Activated CD4-positive, alpha-beta T cell treated with anti-CD3 and anti-CD28 coated beads for 36 hours (primary cell): ENCODE data around the gene PSMG2. TPM values are rescaled to one million over a fixed set of nuclear protein-coding genes. Genes with fewer than 3 reads are reported as not detected.

Experiments
- ATAC-seq: fragments of 200-7000 bp; cut with Tn5 transposase; one replicate; pipeline ENCODE4 v1.10.0; 2021; ENCODE audit warnings: mild to moderate bottlenecking, moderate library complexity
- CTCF ChIA-PET: fragments of 350-600 bp; sonication (Branson Sonifier 250); formaldehyde crosslinking; loops from one replicate; lab custom pipeline; 2021; ENCODE audit warnings: antibody characterized with exemption; lab: Charles Lee
- POLR2A ChIA-PET: fragments of 350-600 bp; sonication (Branson Sonifier 250); formaldehyde crosslinking; loops from one replicate; lab custom pipeline; 2021; ENCODE audit warnings: antibody characterized with exemption, inconsistent platforms; lab: Charles Lee
- DNase-seq: peaks from one replicate; pipeline ENCODE4 v3.0.0-alpha.2; 2020
- H3K27ac Mint-ChIP-seq: one replicate; pipeline ENCODE4 v1.8.0; 2021; ENCODE audit warnings: mixed read lengths
- H3K27me3 Mint-ChIP-seq: one replicate; pipeline ENCODE4 v1.8.0; 2021; ENCODE audit warnings: mixed read lengths
- H3K36me3 Mint-ChIP-seq: one replicate; pipeline ENCODE4 v1.8.0; 2021; ENCODE audit warnings: low read depth, mixed read lengths
- H3K4me1 Mint-ChIP-seq: one replicate; pipeline ENCODE4 v1.8.0; 2021; ENCODE audit warnings: mixed read lengths
- H3K4me3 Mint-ChIP-seq: one replicate; pipeline ENCODE4 v1.8.0; 2021; ENCODE audit warnings: mild to moderate bottlenecking, moderate library complexity, mixed read lengths
- H3K9me3 Mint-ChIP-seq: one replicate; pipeline ENCODE4 v1.8.0; 2021; ENCODE audit warnings: low read depth, mixed read lengths
- intact Hi-C, 2 experiments: fragments of 100-400 bp; cut with DNase I in 1 of 2; cut with micrococcal nuclease in 1 of 2; formaldehyde crosslinking; loops; one replicate each; pipeline versions ENCODE4 v1.14.2 to v1.15.1; 2022 to 2024; cut with DNase I, micrococcal nuclease
- total RNA-seq, 2 experiments: library from RNA; stranded (reverse); gene quantifications; one replicate each; pipeline ENCODE4 v1.2.3, GENCODE V29; 2021

The PSMG2 gene
- total RNA-seq, 2 experiments from 2014 or later = 113 to 118 TPM

- CTCF ChIA-PET = interaction anchor here (0.6 kb wide), 1 partner anchor 35 kb away, joined by 4 read pairs; no protein-coding TSS in a partner anchor
- H3K27me3 Mint-ChIP-seq = no peaks in the 10 kb centered on the region
- POLR2A ChIA-PET = no interaction called here
- no peaks in the 10 kb centered on the region for H3K9me3 Mint-ChIP-seq
- intact Hi-C loops = no loop called here
- H3K4me3 Mint-ChIP-seq = no peak overlapping the region
- H3K27ac Mint-ChIP-seq = peak overlapping the region; percentile 58
- H3K36me3 Mint-ChIP-seq = peaks cover 15% of the 10 kb centered on the region
- ATAC-seq (no peak), DNase-seq (no peak)
- peaks cover 6% of the 10 kb centered on the region for H3K4me1 Mint-ChIP-seq
Observed at GRCh38 chr18:12679183-12679786, 23.6 kb upstream of the PSMG2 start.

- DNase-seq (peak; percentile 25), ATAC-seq (peak; percentile 55)
- Mint-ChIP-seq H3K27ac (no peak overlapping the region), H3K36me3 (peaks cover 2% of the 10 kb centered on the region), H3K9me3 (no peaks in the 10 kb centered on the region), H3K4me1 (peaks cover 2% of the 10 kb centered on the region), H3K4me3 (no peak overlapping the region), H3K27me3 (no peaks in the 10 kb centered on the region)
- intact Hi-C loops = no loop called here
- POLR2A ChIA-PET = no interaction called here
- CTCF ChIA-PET = interaction anchor here (0.6 to 1.0 kb wide), 4 partner anchors 40 to 777 kb away, joined by 3 read pairs; no protein-coding TSS in a partner anchor
Observed at GRCh38 chr18:12686100-12686499, 16.7 kb upstream of the PSMG2 start.

GRCh38 chr18:12689256-12689850 lies 13.5 kb upstream of the PSMG2 start:
- no peak overlapping the region for H3K4me3 Mint-ChIP-seq
- ChIA-PET POLR2A (no interaction called here), CTCF (no interaction called here)
- H3K27me3 Mint-ChIP-seq = no peaks in the 10 kb centered on the region
- DNase-seq = no peak
- peaks cover 8% of the 10 kb centered on the region for H3K36me3 Mint-ChIP-seq
- no peak overlapping the region for H3K27ac Mint-ChIP-seq
- intact Hi-C loops = no loop called here
- H3K9me3 Mint-ChIP-seq = no peaks in the 10 kb centered on the region
- ATAC-seq = no peak
- peaks cover 13% of the 10 kb centered on the region for H3K4me1 Mint-ChIP-seq

GRCh38 chr18:12692206-12692605 lies 10.6 kb upstream of the PSMG2 start:
- Mint-ChIP-seq H3K4me1 (peaks cover 14% of the 10 kb centered on the region), H3K9me3 (no peaks in the 10 kb centered on the region), H3K27ac (no peak overlapping the region), H3K27me3 (no peaks in the 10 kb centered on the region), H3K4me3 (no peak overlapping the region), H3K36me3 (peaks cover 10% of the 10 kb centered on the region)
- ChIA-PET POLR2A (interaction anchor here (0.9 kb wide), 1 partner anchor 254 kb away, joined by 4 read pairs; no protein-coding TSS in a partner anchor), CTCF (interaction anchor here (0.6 to 0.7 kb wide), 3 partner anchors 9 to 239 kb away, joined by 3 to 4 read pairs (median 3); no protein-coding TSS in a partner anchor)
- ATAC-seq = no peak
- DNase-seq = no peak
- intact Hi-C loops = no loop called here

- POLR2A ChIA-PET = interaction anchor here (0.6 kb wide), 3 partner anchors 25 to 226 kb away, joined by 3 to 7 read pairs (median 3); no protein-coding TSS in a partner anchor
- peak; percentile 10 for DNase-seq
- Mint-ChIP-seq H3K27me3 (no peaks in the 10 kb centered on the region), H3K4me1 (peaks cover 14% of the 10 kb centered on the region), H3K9me3 (no peaks in the 10 kb centered on the region), H3K4me3 (no peak overlapping the region), H3K27ac (no peak overlapping the region), H3K36me3 (peaks cover 18% of the 10 kb centered on the region)
- CTCF ChIA-PET = interaction anchor here (0.6 kb wide), 1 partner anchor 34 kb away, joined by 3 read pairs; no protein-coding TSS in a partner anchor
- intact Hi-C loops = no loop called here
- peak; percentile 68 for ATAC-seq
Observed at GRCh38 chr18:12694032-12694431, 8.8 kb upstream of the PSMG2 start.

GRCh38 chr18:12699747-12700146 lies 3.1 kb upstream of the PSMG2 start:
- ChIA-PET POLR2A (interaction anchor here (0.7 kb wide), 1 partner anchor 315 kb away, joined by 4 read pairs; no protein-coding TSS in a partner anchor), CTCF (interaction anchor here (0.7 kb wide), 1 partner anchor 320 kb away, joined by 3 read pairs; no protein-coding TSS in a partner anchor)
- intact Hi-C loops = loop anchor here (5.0 kb wide), 3 partner anchors 293 to 847 kb away; partner anchors contain the start of genes CEP192 (in 1 of the 2) and CHMP1B (in 1 of the 2)
- H3K9me3 Mint-ChIP-seq = no peaks in the 10 kb centered on the region
- H3K27ac Mint-ChIP-seq = no peak overlapping the region
- DNase-seq (no peak), ATAC-seq (no peak)
- no peaks in the 10 kb centered on the region for H3K27me3 Mint-ChIP-seq
- H3K4me3 Mint-ChIP-seq = no peak overlapping the region
- peaks cover 21% of the 10 kb centered on the region for H3K4me1 Mint-ChIP-seq
- peaks cover 19% of the 10 kb centered on the region for H3K36me3 Mint-ChIP-seq

- intact Hi-C loops = loop anchor here (5.0 kb wide), 3 partner anchors 291 to 849 kb away; partner anchors contain the start of genes CEP192 (in 1 of the 2) and CHMP1B (in 1 of the 2)
- peak overlapping the region; percentile 96 for H3K27ac Mint-ChIP-seq
- H3K9me3 Mint-ChIP-seq = no peaks in the 10 kb centered on the region
- no peak for DNase-seq
- peaks cover 30% of the 10 kb centered on the region for H3K4me1 Mint-ChIP-seq
- ChIA-PET CTCF (interaction anchor here (0.7 to 1.3 kb wide), 3 partner anchors 9 to 234 kb away, joined by 3 to 5 read pairs (median 4); no protein-coding TSS in a partner anchor), POLR2A (interaction anchor here (1.7 kb wide), 1 partner anchor 290 kb away, joined by 5 read pairs; the partner anchor contains the start of gene CEP192)
- ATAC-seq = no peak
- peak overlapping the region; percentile 96 for H3K4me3 Mint-ChIP-seq
- H3K27me3 Mint-ChIP-seq = no peaks in the 10 kb centered on the region
- peaks cover 19% of the 10 kb centered on the region for H3K36me3 Mint-ChIP-seq
Observed at GRCh38 chr18:12701161-12701560, 1.7 kb upstream of the PSMG2 start.

- H3K4me1 Mint-ChIP-seq = peaks cover 30% of the 10 kb centered on the region
- H3K27ac Mint-ChIP-seq = peak overlapping the region; percentile 96
- H3K36me3 Mint-ChIP-seq = peaks cover 29% of the 10 kb centered on the region
- no peaks in the 10 kb centered on the region for H3K27me3 Mint-ChIP-seq
- ATAC-seq (peak; percentile 53), DNase-seq (no peak)
- H3K9me3 Mint-ChIP-seq = no peaks in the 10 kb centered on the region
- H3K4me3 Mint-ChIP-seq = peak overlapping the region; percentile 96
- intact Hi-C loops = loop anchor here (2.0 to 5.0 kb wide), 7 partner anchors 46 to 1024 kb away; partner anchors contain the start of genes CEP192 (in 1 of the 2), CHMP1B (in 1 of the 2), FAM210A (in 1 of the 2) and IMPA2 (in 1 of the 2)
- POLR2A ChIA-PET = interaction anchor here (1.0 to 2.3 kb wide), 7 partner anchors 18 to 326 kb away, joined by 3 to 12 read pairs (median 5); partner anchors contain the start of genes AFG3L2, CEP192 and PTPN2
- CTCF ChIA-PET = interaction anchor here (0.7 to 1.6 kb wide), 4 partner anchors 180 to 825 kb away, joined by 3 to 5 read pairs (median 4); partner anchors contain the start of gene AFG3L2
Observed at GRCh38 chr18:12703096-12703567, 290 bp downstream of the PSMG2 start.

- Mint-ChIP-seq H3K36me3 (peaks cover 28% of the 10 kb centered on the region), H3K4me1 (peaks cover 30% of the 10 kb centered on the region), H3K27me3 (no peaks in the 10 kb centered on the region), H3K9me3 (no peaks in the 10 kb centered on the region), H3K4me3 (peak overlapping the region; percentile 96), H3K27ac (peak overlapping the region; percentile 96)
- peak; percentile 12 for ATAC-seq
- CTCF ChIA-PET = interaction anchor here (0.6 to 1.1 kb wide), 4 partner anchors 179 to 824 kb away, joined by 3 to 4 read pairs (median 3); no protein-coding TSS in a partner anchor
- POLR2A ChIA-PET = interaction anchor here (0.6 to 2.3 kb wide), 3 partner anchors 73 to 327 kb away, joined by 3 to 10 read pairs (median 3); partner anchors contain the start of gene AFG3L2
- DNase-seq = peak; percentile 48
- intact Hi-C loops = loop anchor here (2.0 to 5.0 kb wide), 7 partner anchors 47 to 1023 kb away; partner anchors contain the start of genes CEP192 (in 1 of the 2), CHMP1B (in 1 of the 2), FAM210A (in 1 of the 2) and IMPA2 (in 1 of the 2)
Observed at GRCh38 chr18:12703664-12704063, 822 bp downstream of the PSMG2 start.

GRCh38 chr18:12711446-12711845 lies 8.6 kb downstream of the PSMG2 start:
- H3K27ac Mint-ChIP-seq = no peak overlapping the region
- DNase-seq (no peak), ATAC-seq (no peak)
- no peak overlapping the region for H3K4me3 Mint-ChIP-seq
- no peaks in the 10 kb centered on the region for H3K4me1 Mint-ChIP-seq
- ChIA-PET CTCF (interaction anchor here (0.7 to 1.8 kb wide), 4 partner anchors 12 to 223 kb away, joined by 3 to 7 read pairs (median 4); no protein-coding TSS in a partner anchor), POLR2A (no interaction called here)
- H3K27me3 Mint-ChIP-seq = no peaks in the 10 kb centered on the region
- no peaks in the 10 kb centered on the region for H3K9me3 Mint-ChIP-seq
- H3K36me3 Mint-ChIP-seq = peaks cover 38% of the 10 kb centered on the region
- intact Hi-C loops = no loop called here
